Measurements from ENCODE around the gene SLC2A11. TPM values are rescaled to one million over a fixed set of nuclear protein-coding genes. Genes with fewer than 3 reads are reported as not detected.
"Not testable (repeated sequence)": the region's sequence is repeated elsewhere in the genome, so short reads cannot be mapped to it uniquely, and the experiment has no call there.

The SLC2A11 gene
- polyA plus RNA-seq, 12 donors: 3.1 to 13.2 (median 6.7) TPM; not detected in 1

DNA sequence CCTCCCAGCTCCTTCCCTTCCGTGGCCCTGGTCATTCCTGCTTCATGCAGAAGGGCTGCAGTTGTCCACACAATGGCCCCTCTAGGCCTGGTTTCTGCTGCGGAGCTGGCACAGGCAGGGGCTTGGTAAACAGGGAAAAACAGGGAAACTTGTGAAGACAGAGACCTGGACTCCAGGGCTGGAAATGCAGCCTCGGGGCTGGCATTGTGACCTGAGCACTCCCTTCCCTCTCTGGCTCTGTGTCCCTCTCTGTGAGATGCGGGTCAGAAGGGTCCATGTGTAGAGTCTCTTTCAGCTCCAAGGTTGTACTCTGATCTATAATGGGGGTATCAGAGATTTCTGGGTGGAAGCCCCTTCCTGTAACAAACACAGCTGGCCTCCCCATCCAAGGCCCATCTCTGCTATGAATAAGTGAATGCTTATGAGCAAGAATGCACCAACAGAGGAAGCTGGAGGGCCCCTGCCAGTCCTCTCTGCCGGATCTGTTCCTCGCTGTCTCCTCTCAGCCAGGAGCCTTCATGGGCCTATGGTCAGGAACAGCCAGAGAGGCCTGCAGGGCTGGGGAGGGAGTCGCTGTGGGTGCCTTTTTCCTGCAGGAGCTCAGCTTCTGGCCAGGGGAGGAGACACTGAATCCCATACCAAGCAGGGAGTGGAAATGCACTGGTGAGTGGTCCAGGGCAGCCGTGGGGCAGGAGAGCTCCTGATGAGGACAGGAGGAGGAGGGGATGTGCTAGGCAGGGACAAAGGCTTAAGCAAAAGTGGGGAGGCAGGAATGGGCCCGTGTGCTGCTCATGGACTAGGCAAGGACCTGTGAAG lies 12.2 kb upstream of the SLC2A11 start:
- no peak for DNase-seq

DNA sequence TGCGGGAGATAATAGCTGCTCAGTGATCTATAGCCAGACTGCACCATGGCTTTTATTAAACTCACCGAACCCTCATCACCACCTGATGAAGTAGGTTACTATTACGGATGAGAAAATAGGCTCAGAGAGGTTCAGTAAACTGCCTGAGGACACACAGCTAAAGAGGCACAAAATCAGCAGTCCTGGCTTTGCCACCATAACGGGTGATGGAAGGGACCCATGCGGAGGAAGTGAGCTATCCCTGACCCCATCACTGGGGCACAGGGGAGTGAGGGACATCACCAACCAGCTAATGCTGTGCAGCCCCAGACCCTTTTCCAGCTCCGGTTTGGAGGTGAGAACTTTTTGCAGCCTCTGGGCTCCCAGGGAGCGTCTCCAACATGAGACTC lies 11.6 kb upstream of the SLC2A11 start:
- no peak for DNase-seq

GRCh38 chr22:23847310-23847920 lies 10.3 kb upstream of the SLC2A11 start:
- DNase-seq: no peak

GRCh38 chr22:23847991-23848864 lies 9.4 kb upstream of the SLC2A11 start:
- no peak for DNase-seq

- peak; percentile 83 for DNase-seq
Observed at GRCh38 chr22:23849009-23850006, 8.4 kb upstream of the SLC2A11 start.

DNA sequence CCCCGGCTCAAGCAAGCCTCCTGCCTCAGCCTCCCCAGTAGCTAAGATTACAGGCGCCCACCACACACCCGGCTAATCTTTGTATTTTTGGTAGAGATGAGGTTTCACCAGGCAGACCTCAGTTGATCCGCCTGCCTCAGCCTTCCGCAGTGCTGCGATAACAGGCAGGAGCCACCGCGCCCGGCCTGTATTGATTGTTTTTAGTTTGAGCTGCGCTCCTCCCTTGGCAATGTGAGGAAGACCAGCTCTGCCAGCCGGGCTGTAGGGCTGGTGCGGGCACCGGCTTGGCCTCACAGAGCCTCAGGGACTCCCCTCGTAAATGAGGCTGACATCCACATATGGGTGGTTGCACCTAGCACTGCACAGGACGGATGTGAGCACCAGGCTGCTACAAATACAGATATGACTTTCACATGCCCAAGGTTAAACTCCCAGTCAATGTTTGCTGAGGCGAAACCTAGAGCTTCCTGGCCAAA lies 7.5 kb upstream of the SLC2A11 start:
- no peak for DNase-seq

GRCh38 chr22:23856721-23857605 lies 712 bp upstream of the SLC2A11 start:
- no peak for DNase-seq

GRCh38 chr22:23858484-23858815 lies 775 bp downstream of the SLC2A11 start:
- no peak for DNase-seq

DNA sequence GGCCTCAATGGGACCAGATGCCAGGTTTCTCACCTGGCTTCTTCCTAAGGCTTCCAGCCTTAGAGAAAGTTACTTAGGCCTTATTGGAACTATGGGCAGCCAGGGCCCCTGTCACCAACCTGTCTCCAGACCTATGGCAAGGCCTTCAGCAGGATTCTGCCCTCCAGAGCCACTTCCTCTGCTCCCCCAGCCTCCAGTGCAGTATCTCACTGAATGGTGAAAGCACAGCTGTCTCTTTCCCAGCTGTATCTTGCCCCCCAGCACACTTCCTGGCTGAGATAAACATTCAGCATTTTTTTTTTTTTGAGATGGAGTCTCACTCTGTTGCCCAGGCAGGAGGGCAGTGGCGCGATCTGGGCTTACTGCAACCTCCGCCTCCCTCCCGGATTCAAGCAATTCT lies 1.5 kb downstream of the SLC2A11 start:
- DNase-seq: no peak

DNA sequence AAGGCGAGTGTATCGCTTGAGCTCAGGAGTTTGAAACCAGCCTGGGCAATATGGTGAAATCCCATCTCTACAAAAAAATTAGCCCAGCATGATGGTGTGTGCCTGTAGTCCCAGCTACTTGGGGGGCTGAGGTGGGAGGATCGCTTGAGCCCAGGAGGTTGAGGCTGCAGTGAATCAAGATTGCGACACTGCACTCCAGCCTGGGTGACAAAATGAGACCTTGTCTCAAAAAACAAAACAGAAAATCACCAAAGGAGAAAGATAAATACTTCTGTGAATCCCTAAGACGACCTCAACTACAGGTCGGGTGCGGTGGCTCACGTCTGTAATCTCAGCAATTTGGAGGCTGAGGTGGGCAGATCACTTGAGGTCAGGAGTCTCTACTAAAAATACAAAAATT lies 2.5 kb downstream of the SLC2A11 start:
- DNase-seq: not testable (repeated sequence)

- DNase-seq: no peak
Observed at GRCh38 chr22:23862103-23862502, 4.4 kb downstream of the SLC2A11 start.

DNA sequence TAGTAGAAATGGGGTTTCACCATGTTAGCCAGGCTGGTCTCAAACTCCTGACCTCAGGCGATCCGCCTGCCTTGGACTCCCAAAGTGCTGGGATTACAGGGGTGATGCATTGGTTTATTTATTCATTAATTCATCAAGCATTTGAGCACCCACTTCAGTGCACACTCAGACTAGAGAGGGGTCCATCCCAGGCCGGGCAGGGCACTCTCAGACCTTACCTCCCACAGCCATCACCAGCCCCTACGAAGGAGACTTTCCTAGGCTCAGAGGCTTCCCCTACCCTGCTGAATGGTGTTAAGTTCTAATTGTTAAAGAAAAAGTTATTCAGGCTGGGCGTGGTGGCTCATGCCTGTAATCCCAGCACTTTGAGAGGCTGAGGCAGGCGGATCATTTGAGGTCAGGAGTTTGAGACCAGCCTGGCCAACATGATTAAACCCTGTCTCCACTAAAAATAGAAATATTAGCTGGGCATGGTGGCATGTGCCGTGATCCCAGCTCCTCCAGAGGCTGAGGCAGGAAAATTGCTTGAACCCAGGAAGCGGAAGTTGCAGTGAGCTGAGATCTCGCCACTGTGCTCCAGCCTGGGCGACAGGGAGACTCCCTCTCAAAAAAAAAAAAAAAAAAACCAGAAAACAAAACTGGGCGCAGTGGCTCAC lies 7.0 kb downstream of the SLC2A11 start:
- DNase-seq: not testable (repeated sequence)

- no peak for DNase-seq
Observed at GRCh38 chr22:23868580-23868979, 10.9 kb downstream of the SLC2A11 start.

DNA sequence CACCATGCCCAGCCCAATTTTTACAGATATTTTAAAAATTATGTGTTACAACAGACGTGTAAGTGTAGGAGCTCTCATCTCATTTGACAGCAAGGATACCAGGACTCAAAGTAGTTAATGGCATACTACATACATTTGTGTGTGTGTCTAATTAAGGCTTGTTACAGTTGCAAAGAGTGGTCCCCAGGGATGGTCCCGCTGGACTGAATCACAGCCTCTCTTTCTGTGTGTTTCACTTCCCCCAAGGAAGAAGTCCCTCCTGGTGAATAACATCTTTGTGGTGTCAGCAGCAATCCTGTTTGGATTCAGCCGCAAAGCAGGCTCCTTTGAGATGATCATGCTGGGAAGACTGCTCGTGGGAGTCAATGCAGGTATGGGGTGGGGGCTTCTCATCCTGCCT lies 17.2 kb downstream of the SLC2A11 start:
- DNase-seq: no peak

- DNase-seq: no peak
Observed at GRCh38 chr22:23875801-23876200, 18.1 kb downstream of the SLC2A11 start.

DNA sequence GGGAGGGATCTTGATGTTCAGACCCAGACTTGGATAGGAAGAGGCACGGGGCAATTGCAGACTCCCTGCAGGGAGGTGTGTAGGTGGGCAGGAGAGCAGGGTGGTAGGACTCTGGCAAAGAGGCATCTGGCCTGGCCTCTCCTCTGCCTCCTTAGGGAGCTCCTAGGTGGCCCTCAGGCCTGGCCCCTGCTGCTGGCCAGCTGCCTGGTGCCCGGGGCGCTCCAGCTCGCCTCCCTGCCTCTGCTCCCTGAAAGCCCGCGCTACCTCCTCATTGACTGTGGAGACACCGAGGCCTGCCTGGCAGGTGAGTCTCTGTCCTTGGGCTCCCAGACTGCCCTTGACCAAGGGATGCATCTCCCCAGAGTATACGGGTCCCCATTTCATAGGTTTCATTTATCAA lies 19.9 kb downstream of the SLC2A11 start:
- DNase-seq: no peak

DNA sequence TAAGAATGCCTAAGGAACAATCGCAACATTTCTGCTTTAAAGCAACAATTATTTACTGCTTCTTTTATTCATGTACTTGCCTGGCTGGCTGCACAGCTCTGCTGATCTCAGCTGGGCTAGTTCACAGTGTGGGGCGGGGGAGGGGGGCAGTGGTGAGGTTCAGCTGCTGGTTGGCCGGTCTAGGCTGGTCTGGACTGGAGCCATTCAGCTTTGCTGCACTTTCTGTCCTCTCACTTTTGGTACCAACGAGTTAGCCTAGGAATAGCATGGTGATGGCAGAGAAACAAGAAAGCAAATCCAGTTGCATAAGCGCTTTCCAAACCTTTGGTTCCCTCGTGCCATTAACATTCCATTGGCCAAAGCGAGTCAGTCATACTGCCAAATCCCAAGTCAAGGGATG lies 20.5 kb downstream of the SLC2A11 start:
- DNase-seq: no peak

DNA sequence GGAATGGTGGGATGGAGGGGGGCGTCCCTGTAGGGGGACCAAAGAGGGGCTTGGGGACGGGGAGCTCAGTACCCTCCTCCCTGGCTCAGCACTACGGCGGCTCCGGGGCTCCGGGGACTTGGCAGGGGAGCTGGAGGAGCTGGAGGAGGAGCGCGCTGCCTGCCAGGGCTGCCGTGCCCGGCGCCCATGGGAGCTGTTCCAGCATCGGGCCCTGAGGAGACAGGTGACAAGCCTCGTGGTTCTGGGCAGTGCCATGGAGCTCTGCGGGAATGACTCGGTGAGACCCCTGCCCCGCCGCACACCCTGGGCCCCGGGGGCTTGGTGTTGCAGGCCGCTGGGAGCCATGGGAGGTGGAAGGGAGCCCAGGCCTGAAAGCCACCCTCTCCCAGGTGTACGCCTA lies 24.7 kb downstream of the SLC2A11 start:
- no peak for DNase-seq

GRCh38 chr22:23883658-23884057 lies 26.0 kb downstream of the SLC2A11 start:
- no peak for DNase-seq

DNA sequence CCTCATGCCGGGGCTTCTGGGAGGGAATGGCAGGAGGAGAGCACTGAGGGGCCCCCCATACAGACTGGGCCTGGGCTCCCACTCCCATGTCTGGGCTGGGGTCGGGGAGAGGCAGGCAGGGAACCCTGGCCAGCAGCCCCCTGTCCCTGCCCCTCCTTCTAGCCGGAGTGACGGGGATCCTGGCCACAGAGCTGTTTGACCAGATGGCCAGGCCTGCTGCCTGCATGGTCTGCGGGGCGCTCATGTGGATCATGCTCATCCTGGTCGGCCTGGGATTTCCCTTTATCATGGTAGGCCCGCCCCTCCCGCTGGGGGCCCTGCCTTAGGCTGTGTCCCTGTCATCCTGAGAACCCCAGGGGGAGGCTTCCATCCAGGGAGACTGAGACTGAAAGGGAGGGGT lies 26.5 kb downstream of the SLC2A11 start:
- DNase-seq: no peak

Data from muscle of arm (tissue), 12 donors.